ENCODE data around the gene DALRD3. TPM values are rescaled to one million over a fixed set of nuclear protein-coding genes. Genes with fewer than 3 reads are reported as not detected.
A peak's percentile ranks its signal among the peaks of the same experiment; 100 is the strongest.

Gene DALRD3
- total RNA-seq, 2 donors from 2014 or later, result 9.5 to 11.8 TPM

DNA sequence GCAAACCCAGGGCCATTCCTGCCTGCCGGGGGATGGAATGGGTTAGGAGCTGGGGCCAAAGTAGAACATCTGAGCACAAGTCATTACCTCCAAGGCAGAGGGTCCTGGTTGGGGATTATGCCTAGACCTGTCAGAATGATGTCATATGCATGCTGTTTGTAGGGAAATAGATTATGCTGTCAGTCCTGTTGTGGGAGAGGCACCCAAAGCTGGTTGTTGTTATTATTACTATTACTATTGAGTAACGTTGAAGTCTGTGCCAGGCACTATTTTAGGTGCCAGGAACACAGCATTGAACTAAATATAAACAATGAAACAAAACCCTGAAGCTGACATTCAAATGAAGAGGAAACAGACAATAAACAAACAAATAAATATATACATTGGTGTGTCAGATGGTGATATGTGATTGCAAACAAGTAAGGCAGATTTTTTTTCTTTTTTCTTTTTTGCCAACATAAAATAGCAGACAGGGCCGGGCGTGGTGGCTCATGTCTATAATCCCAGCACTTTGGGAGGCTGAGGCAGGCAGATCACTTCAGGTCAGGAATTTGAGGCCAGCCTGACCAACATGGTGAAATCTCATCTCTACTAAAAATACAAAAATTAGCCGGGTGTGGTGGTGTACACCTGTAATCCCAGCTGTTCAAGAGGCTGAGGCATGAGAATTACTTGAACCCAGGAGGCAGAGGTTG is 26.4 kb downstream of the DALRD3 start:
- TF ChIP-seq CTCF (IDR thresholded peaks at IDR 0.05), result no peak
- Histone ChIP-seq H3K36me3 (peaks cover 15% of the 10 kb centered on the region), H3K27me3 (no peaks in the 10 kb centered on the region), H3K4me3 (no peak overlapping the region), H3K27ac (no peak overlapping the region), H3K9me3 (no peaks in the 10 kb centered on the region), H3K4me1 (peaks cover 0 to 25% of the 10 kb centered on the region in 2 donors)
- no peak for DNase-seq (ENCODE audit: low spot score)

DNA sequence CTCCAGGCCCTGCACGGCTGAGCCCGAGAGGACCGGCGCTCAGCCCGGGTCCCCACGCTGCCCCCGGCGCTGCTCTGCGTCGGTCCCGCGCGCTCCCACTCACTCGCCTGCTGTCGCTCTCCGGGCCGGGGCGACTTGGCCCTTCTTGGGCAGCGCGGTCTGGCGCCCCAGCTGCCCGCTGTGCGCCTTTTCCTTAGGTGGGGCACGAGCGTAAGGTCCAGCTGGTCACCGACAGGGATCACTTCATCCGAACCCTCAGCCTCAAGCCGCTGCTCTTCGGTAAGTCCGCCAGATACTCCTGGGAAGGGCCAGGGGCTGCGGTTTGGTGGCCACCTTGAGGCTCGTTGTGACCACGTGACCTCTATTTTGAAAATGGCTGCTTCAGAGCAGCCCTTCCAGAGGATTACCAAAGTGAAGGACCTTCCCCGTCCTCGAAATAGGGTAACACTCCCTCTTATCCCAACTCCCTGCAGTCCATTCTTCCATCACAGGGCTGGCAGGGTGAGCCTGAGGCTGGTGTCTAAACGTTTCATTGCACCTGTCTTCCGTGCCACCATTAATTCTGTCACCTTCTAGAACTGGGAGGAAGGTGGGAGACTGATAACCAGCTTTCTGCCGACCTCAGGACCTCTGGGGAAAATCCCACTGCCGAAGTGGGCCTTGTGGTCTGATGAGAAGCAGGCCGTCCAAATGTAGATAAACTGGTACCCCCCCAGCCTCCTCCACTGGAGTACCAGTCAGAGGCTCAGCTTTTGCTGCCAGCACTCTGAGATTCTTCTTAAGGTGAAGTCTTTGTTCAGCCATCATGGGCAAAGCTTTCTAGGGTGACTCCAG is 27.5 kb downstream of the DALRD3 start:
- DNase-seq (ENCODE audit: low spot score), result no peak
- Histone ChIP-seq H3K27ac (peak overlapping the region; percentile 84 to 93), H3K4me1 (peaks cover 0 to 25% of the 10 kb centered on the region in 2 donors), H3K27me3 (no peaks in the 10 kb centered on the region), H3K36me3 (peaks cover 14% of the 10 kb centered on the region), H3K9me3 (no peaks in the 10 kb centered on the region), H3K4me3 (peak overlapping the region; percentile 64 to 90)
- TF ChIP-seq CTCF (IDR thresholded peaks at IDR 0.05), result peak in 1 of 2 donors; percentile 9

DNA sequence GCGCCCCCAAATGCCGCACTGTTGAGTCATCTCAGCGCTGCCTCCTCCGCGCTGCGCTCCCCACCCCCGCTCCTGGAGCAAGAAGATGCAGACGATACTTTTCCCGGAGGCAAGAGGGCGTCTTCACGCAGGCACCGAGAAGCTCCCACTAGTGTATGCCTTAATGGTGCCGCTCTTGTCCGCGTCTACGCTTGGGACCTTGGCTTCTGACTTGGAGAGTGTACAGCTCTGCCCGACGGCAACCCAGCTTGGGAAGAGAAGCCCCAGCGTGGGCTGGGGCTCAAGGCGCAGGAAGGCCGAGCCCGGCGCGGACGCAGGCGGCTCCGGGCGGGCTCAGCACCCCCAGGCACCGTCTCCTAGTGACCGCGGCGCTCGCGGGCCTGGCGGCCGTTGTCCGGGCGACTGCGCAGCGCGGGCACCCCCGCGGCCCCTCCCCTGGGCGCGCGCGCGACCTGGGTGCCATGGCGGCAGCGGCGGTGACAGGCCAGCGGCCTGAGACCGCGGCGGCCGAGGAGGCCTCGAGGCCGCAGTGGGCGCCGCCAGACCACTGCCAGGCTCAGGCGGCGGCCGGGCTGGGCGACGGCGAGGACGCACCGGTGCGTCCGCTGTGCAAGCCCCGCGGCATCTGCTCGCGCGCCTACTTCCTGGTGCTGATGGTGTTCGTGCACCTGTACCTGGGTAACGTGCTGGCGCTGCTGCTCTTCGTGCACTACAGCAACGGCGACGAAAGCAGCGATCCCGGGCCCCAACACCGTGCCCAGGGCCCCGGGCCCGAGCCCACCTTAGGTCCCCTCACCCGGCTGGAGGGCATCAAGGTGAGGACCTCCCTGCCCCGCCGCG is 28.4 kb downstream of the DALRD3 start, which contains the start of gene P4HTM:
P4HTM (plus strand) TSS at position 446 of the 840 bp plus-strand sequence; CDS start at position 462, 16 bp downstream.
- DNase-seq (ENCODE audit: low spot score), result peak; percentile 97
- H3K27me3 ChIP-seq, result no peaks in the 10 kb centered on the region
- TF ChIP-seq CTCF (IDR thresholded peaks at IDR 0.05), result peak in 1 of 2 donors; percentile 59
- peak within 1 kb of the TSS; percentile 64 to 90 for H3K4me3 ChIP-seq
- H3K9me3 ChIP-seq, result no peaks in the 10 kb centered on the region
- H3K36me3 ChIP-seq, result peaks cover 17% of the 10 kb centered on the region
- H3K27ac ChIP-seq, result peak within 1 kb of the TSS; percentile 84 to 93
- H3K4me1 ChIP-seq, result peaks cover 0 to 25% of the 10 kb centered on the region in 2 donors

DNA sequence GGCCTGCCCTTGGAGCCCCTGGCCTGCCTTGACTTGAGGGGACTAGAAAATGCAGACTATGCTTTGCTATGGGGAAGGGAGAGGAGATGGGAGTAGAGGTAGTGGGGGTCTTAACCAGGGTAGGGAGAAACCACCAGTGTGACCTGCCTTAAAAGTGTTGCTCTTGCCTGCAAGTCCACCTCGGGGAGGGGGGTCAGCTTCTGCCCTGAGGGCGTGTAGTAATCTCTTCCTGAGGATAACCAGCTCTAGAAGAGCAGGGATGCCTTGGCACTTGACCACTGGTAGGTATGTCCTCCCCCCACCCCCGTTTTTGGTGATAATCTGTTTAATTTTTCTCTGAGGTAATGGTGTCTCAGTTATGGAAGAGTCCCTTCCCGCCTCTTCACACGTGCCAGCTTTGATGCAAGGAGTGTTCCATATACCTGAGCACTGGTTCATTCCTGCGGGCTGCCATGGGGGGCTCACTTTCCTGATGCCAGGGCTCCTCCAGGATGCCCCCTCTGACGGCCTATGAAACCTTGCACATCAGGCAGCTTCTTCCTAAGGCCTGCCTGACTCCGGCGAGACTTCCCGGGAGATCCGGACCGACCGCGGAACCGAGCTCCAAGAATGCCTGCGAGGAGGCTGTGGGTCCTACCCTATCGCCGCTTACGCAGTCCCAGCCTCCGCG is 29.1 kb downstream of the DALRD3 start:
- Histone ChIP-seq H3K4me3 (peak overlapping the region; percentile 64 to 90), H3K9me3 (no peaks in the 10 kb centered on the region), H3K4me1 (peaks cover 0 to 25% of the 10 kb centered on the region in 2 donors), H3K27ac (peak overlapping the region; percentile 84 to 93), H3K36me3 (peaks cover 20% of the 10 kb centered on the region), H3K27me3 (no peaks in the 10 kb centered on the region)
- no peak for TF ChIP-seq CTCF (IDR thresholded peaks at IDR 0.05)
- DNase-seq (ENCODE audit: low spot score), result no peak

- Histone ChIP-seq H3K27ac (no peak overlapping the region), H3K36me3 (peaks cover 49% of the 10 kb centered on the region), H3K27me3 (no peaks in the 10 kb centered on the region), H3K9me3 (no peaks in the 10 kb centered on the region), H3K4me3 (no peak overlapping the region), H3K4me1 (peaks cover 0 to 11% of the 10 kb centered on the region in 2 donors)
- no peak for TF ChIP-seq CTCF (IDR thresholded peaks at IDR 0.05)
- DNase-seq (ENCODE audit: low spot score), result no peak
Observed at GRCh38 chr3:48985831-48986376, 32.5 kb downstream of the DALRD3 start.
